Measurements from ENCODE around the gene TNNI3K.

Gene TNNI3K

GRCh38 chr1:74583397-74583796 is 348.2 kb downstream of the TNNI3K start:
- no peak for DNase-seq

GRCh38 chr1:74584185-74584584 is 349.0 kb downstream of the TNNI3K start:
- no peak for DNase-seq

GRCh38 chr1:74586253-74586897 is 351.2 kb downstream of the TNNI3K start:
- no peak for DNase-seq

GRCh38 chr1:74587888-74588287 is 352.7 kb downstream of the TNNI3K start:
- DNase-seq = no peak

GRCh38 chr1:74590288-74590687 is 355.1 kb downstream of the TNNI3K start:
- DNase-seq = no peak

GRCh38 chr1:74591949-74592348 is 356.8 kb downstream of the TNNI3K start:
- DNase-seq = no peak

GRCh38 chr1:74592580-74593355 is 357.6 kb downstream of the TNNI3K start:
- no peak for DNase-seq

Data from DMS79 (cell line).